Type B pancreatic cell (in vitro differentiated cells): ENCODE measurements around the gene IGFBP5. TPM values are rescaled to one million over a fixed set of nuclear protein-coding genes. Genes with fewer than 3 reads are reported as not detected.

Experiments used
- DNase-seq: peaks from one replicate; pipeline ENCODE4 v3.0.0; 2021; ENCODE audit warnings: mixed read lengths; ENCODE audit not compliant: unreplicated experiment; ENCODE audit errors: extremely low spot score
- H3K27ac Mint-ChIP-seq: 2 replicates; pipeline ENCODE4 v1.8.0; 2021; ENCODE audit warnings: mild to moderate bottlenecking, mixed read lengths
- H3K27me3 Mint-ChIP-seq: 2 replicates; pipeline ENCODE4 v1.8.0; 2021; ENCODE audit warnings: mixed read lengths
- H3K36me3 Mint-ChIP-seq: 2 replicates; pipeline ENCODE4 v1.8.0; 2021; ENCODE audit warnings: mixed read lengths
- H3K4me1 Mint-ChIP-seq: one replicate; pipeline ENCODE4 v1.8.0; 2021; ENCODE audit warnings: mixed read lengths; ENCODE audit not compliant: unreplicated experiment
- H3K4me3 Mint-ChIP-seq: 2 replicates; pipeline ENCODE4 v1.8.0; 2021; ENCODE audit warnings: mild to moderate bottlenecking, mixed read lengths
- H3K9me3 Mint-ChIP-seq: 2 replicates; pipeline ENCODE4 v1.8.0; 2021; ENCODE audit warnings: mixed read lengths
- CTCF ChIP-seq: fragments of 200-600 bp; sonication (generic); conservative IDR thresholded peaks from 2 replicates; pipeline ENCODE4 v1.5.0; 2021; ENCODE audit warnings: antibody characterized with exemption, mild to moderate bottlenecking
- total RNA-seq: library from RNA; stranded (reverse); gene quantifications from 2 replicates; pipeline ENCODE4 v1.2.1, GENCODE V29; 2021; ENCODE audit warnings: low replicate concordance

The IGFBP5 gene
- total RNA-seq, 1 donor from 2014 or later: 245 TPM

- no peak for TF ChIP-seq CTCF
- DNase-seq: no peak
- H3K4me3 Mint-ChIP-seq: no peak overlapping the region
- H3K27ac Mint-ChIP-seq: no peak overlapping the region
- H3K4me1 Mint-ChIP-seq: peaks cover 11% of the 10 kb centered on the region
- H3K27me3 Mint-ChIP-seq: peaks cover 7% of the 10 kb centered on the region
- H3K36me3 Mint-ChIP-seq: no peaks in the 10 kb centered on the region
- H3K9me3 Mint-ChIP-seq: peaks cover 7% of the 10 kb centered on the region
Observed at GRCh38 chr2:216732334-216732733, 37.0 kb upstream of the IGFBP5 start.

DNA sequence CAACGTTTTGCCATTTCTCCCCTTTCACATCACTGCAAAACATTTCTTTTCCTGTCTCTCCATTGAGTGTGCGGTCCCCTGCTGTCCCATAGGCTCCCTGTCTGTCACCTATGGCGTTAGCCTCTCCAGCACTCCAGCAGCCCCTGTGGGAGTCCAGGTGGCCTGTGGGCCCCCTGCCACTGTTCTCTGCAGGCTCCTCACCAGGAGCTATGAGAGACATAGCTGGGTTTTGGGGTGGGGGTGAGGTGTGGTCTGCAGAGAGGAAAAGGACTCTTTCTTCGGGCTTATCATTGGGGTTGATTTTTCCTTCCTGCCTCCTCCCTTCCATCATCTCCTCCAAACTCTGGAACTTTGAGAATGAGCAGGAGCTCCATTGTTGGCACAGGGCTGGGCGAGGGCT lies 36.1 kb upstream of the IGFBP5 start:
- no peak for DNase-seq
- Mint-ChIP-seq H3K36me3 (no peaks in the 10 kb centered on the region), H3K4me1 (peaks cover 5% of the 10 kb centered on the region), H3K4me3 (no peak overlapping the region), H3K27me3 (peaks cover 7% of the 10 kb centered on the region), H3K9me3 (peaks cover 7% of the 10 kb centered on the region), H3K27ac (no peak overlapping the region)
- TF ChIP-seq CTCF: no peak

GRCh38 chr2:216730871-216731270 lies 35.5 kb upstream of the IGFBP5 start:
- Mint-ChIP-seq H3K27ac (no peak overlapping the region), H3K9me3 (peaks cover 7% of the 10 kb centered on the region), H3K36me3 (no peaks in the 10 kb centered on the region), H3K27me3 (peaks cover 7% of the 10 kb centered on the region), H3K4me1 (peaks cover 5% of the 10 kb centered on the region), H3K4me3 (no peak overlapping the region)
- no peak for DNase-seq
- no peak for TF ChIP-seq CTCF

DNA sequence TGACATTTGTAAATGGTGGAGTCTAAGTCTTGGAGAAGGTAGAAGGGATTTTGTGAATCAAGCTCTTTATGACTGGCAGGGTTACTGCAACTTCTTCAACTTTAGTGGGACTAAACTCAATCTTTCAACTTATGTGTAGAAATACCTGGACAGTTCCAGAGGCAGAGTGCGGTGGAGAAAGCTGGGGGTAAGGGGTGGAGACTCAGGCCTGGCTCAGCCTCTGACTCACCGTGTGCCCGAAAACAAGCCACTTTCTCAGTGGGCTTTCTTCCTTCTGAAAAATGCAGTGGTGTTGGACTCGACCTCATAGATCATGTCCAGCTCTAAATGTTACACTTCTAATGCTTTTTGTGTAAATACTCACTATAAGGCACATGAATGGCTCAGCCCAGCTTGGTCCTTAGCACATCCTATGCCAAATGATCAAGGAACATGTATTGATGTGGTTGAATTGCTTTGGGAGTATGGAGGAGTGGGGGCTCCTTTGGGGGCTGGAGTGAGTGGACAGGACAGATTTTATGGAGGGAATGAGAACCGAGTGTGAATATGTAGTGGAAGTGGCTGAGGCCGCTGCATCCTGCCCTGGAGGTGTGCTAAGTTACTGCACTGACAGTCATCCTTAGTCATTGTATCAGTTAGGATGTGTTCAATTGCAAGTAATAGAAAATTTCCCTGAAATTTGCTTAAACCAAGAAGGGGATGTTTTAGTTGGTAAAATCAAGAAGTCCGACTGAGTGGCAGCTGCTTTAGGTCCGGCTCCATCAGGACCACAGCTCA lies 32.2 kb upstream of the IGFBP5 start:
- Mint-ChIP-seq H3K27me3 (peaks cover 7% of the 10 kb centered on the region), H3K9me3 (peaks cover 7% of the 10 kb centered on the region), H3K36me3 (no peaks in the 10 kb centered on the region), H3K4me3 (no peak overlapping the region), H3K4me1 (peaks cover 5% of the 10 kb centered on the region), H3K27ac (no peak overlapping the region)
- no peak for TF ChIP-seq CTCF
- DNase-seq: no peak

- Mint-ChIP-seq H3K27ac (no peak overlapping the region), H3K9me3 (no peaks in the 10 kb centered on the region), H3K27me3 (no peaks in the 10 kb centered on the region), H3K4me3 (no peak overlapping the region), H3K4me1 (no peaks in the 10 kb centered on the region), H3K36me3 (no peaks in the 10 kb centered on the region)
- no peak for TF ChIP-seq CTCF
- DNase-seq: no peak
Observed at GRCh38 chr2:216724190-216724589, 28.8 kb upstream of the IGFBP5 start.
